GM18951 (cell line): ENCODE results near the gene NUTM1.
"Not testable (repeated sequence)": the region's sequence is repeated elsewhere in the genome, so short reads cannot be mapped to it uniquely, and the experiment has no call there.

Experiments used
- POLR2A ChIP-seq: IDR thresholded peaks from 4 replicates; pipeline ENCODE4 v1.6.1; 2011; ENCODE audit warnings: mild to moderate bottlenecking; ENCODE audit not compliant: insufficient read length, insufficient read depth; ENCODE audit errors: extremely low read depth
- in situ Hi-C: fragments of 300-500 bp; cut with MboI; formaldehyde crosslinking; loops from one replicate; pipeline ENCODE4 v1.12.0; 2022; ENCODE audit warnings: low sequenced_read_pairs, mixed read lengths, inconsistent platforms; ENCODE audit not compliant: unreplicated experiment

Gene NUTM1

GRCh38 chr15:34376856-34377255, 33.7 kb downstream of the NUTM1 start:
- in situ Hi-C loops, result no loop called here

GRCh38 chr15:34380491-34380890, 37.4 kb downstream of the NUTM1 start:
- in situ Hi-C loops, result not testable (repeated sequence)

More at GRCh38 chr15:34376856-34377255, 33.7 kb downstream of the NUTM1 start:
- TF ChIP-seq POLR2A, result no peak

- in situ Hi-C loops, result not testable (repeated sequence)
Observed at GRCh38 chr15:34381829-34382521, 38.9 kb downstream of the NUTM1 start.

- in situ Hi-C loops, result not testable (repeated sequence)
Observed at GRCh38 chr15:34389594-34390086, 46.5 kb downstream of the NUTM1 start.

GRCh38 chr15:34392981-34393380, 49.9 kb downstream of the NUTM1 start:
- in situ Hi-C loops, result not testable (repeated sequence)

- in situ Hi-C loops, result not testable (repeated sequence)
Observed at GRCh38 chr15:34397637-34398259, 54.6 kb downstream of the NUTM1 start.

GRCh38 chr15:34403160-34403598, 60.1 kb downstream of the NUTM1 start:
- in situ Hi-C loops, result not testable (repeated sequence)

GRCh38 chr15:34403899-34404298, 60.8 kb downstream of the NUTM1 start:
- in situ Hi-C loops, result not testable (repeated sequence)
